ENCODE measurements around the gene YTHDC1.

Gene YTHDC1

DNA sequence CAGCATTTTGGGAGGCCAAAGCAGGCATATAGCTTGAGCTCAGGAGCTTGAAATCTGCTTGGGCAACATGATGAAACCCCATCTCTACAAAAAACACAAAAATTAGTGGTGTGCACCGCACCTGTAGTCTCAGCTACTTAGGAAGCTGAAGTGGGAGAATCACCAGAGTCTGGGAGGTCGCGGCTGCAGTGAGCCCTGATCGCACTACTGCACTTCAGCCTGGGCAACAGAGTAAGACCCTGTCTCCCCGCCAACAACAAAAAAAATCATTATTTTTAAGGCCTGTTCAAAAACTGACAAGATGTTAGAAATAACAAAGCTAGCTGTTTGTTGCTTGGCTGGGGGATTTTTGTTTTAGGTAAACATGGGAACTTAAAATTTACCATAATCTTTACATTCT lies 5.1 kb downstream of the YTHDC1 start:
- TF ChIP-seq, protein P1, sequence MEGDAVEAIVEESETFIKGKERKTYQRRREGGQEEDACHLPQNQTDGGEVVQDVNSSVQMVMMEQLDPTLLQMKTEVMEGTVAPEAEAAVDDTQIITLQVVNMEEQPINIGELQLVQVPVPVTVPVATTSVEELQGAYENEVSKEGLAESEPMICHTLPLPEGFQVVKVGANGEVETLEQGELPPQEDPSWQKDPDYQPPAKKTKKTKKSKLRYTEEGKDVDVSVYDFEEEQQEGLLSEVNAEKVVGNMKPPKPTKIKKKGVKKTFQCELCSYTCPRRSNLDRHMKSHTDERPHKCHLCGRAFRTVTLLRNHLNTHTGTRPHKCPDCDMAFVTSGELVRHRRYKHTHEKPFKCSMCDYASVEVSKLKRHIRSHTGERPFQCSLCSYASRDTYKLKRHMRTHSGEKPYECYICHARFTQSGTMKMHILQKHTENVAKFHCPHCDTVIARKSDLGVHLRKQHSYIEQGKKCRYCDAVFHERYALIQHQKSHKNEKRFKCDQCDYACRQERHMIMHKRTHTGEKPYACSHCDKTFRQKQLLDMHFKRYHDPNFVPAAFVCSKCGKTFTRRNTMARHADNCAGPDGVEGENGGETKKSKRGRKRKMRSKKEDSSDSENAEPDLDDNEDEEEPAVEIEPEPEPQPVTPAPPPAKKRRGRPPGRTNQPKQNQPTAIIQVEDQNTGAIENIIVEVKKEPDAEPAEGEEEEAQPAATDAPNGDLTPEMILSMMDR (IDR thresholded peaks at IDR 0.05; ENCODE audit: borderline replicate concordance, insufficient read depth, low read depth, low read length): no peak
- no peak overlapping the region for H3K4me3 ChIP-seq (ENCODE audit: low read depth, low read length)

DNA sequence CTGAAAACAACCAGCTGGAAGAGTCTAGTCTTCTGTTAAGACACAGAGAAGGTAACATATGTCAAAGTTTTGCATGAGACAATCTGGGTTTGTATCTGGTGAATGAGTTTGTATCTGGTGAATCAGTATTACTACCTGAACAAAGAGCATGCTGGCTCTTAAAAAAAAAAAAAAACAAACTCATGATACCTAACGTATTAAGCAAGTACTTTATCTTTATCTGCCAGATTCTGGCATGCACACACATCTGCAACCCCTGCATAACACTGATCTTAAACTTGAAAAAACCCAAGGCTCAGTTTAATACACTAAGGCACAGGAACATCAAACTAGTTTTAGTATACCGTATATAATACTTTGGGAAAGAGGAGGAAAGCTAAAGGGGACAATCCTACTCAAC lies 5.8 kb downstream of the YTHDC1 start:
- H3K4me3 ChIP-seq (ENCODE audit: low read depth, low read length): no peak overlapping the region

DNA sequence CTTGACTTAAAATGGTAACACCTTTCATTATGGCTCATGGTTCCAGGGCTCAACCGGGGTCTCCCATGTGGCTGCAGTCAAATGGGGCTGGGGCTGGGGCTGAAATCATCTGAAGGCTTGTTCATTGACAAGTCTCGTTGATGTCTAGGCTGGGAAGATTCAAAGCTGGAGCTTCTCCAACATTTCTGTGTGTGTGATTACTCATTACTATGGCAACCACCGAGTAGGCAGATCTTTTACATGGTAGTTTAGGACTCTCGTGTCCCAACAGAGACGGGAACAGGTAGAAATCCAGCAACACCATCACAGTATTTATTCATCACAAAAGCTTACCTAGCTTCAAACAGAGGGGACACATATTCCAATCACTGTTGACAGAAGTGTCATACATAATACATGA lies 7.8 kb downstream of the YTHDC1 start:
- TF ChIP-seq, protein P1 (IDR thresholded peaks at IDR 0.05; ENCODE audit: borderline replicate concordance, insufficient read depth, low read depth, low read length): no peak
- H3K4me3 ChIP-seq (ENCODE audit: low read depth, low read length): no peak overlapping the region

More for the DNA sequence above, 5.8 kb downstream of the YTHDC1 start:
- TF ChIP-seq, protein P1 (IDR thresholded peaks at IDR 0.05; ENCODE audit: borderline replicate concordance, insufficient read depth, low read depth, low read length): no peak

DNA sequence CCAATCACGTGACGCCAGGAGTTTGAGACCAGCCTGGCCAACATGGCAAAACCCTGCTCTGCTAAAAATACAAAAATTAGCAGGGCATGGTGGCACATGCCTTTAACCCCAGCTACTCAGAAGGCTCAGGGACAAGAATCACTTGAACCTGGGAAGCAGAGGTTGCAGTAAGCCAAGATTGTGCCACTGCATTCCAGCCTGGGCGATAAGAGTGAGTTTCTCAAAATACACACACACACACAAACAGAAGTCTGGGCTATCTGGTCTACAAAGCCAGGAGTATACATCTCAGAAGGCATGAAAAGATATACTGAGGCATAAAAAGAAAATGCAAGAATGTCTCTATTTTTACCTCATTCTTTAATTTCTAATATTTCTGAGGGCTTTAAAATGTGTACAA lies 11.3 kb downstream of the YTHDC1 start:
- TF ChIP-seq, protein P1 (IDR thresholded peaks at IDR 0.05; ENCODE audit: borderline replicate concordance, insufficient read depth, low read depth, low read length): no peak

DNA sequence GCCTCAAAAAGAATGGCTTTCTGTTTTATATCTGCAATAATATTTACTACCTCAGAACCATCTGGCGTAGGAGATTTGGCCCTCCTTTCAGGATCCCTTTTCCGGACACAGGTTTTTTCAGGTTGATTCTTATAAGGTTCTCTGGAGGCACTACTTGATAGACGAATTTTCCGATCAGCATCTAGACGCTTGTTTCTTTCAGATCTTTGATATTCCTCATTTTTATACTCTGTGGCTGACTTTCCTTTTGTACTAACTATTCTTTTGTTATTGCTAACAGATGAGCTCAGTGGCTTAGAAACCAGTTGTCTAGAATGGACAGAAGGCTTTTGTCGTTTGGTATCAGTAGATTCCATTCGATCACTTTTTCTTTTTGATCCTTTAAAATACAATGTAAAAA lies 12.4 kb downstream of the YTHDC1 start:
- no peak overlapping the region for H3K4me3 ChIP-seq (ENCODE audit: low read depth, low read length)
- TF ChIP-seq, protein P1 (IDR thresholded peaks at IDR 0.05; ENCODE audit: borderline replicate concordance, insufficient read depth, low read depth, low read length): no peak

More for the DNA sequence above, 11.3 kb downstream of the YTHDC1 start:
- H3K4me3 ChIP-seq (ENCODE audit: low read depth, low read length): no peak overlapping the region

DNA sequence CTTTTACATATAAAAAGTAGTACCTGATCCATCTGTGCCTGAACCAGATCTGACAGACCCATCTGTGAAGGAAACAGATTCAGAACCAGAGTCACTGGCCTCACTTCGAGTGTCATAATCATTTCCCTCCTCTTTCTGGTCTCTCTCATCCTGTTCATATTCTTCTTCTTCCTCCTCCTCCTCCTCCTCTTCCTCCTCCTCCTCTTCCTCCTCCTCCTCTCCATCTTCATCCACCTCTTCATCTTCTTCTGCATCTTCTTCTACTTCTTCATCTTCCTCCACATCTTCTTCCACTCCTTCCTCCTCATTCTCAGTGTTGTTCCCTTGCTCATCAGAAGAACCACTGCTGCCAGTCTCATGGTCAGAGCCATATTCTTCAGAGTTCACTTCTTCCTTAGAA lies 12.9 kb downstream of the YTHDC1 start:
- H3K4me3 ChIP-seq (ENCODE audit: low read depth, low read length): no peak overlapping the region
- TF ChIP-seq, protein P1 (IDR thresholded peaks at IDR 0.05; ENCODE audit: borderline replicate concordance, insufficient read depth, low read depth, low read length): no peak

DNA sequence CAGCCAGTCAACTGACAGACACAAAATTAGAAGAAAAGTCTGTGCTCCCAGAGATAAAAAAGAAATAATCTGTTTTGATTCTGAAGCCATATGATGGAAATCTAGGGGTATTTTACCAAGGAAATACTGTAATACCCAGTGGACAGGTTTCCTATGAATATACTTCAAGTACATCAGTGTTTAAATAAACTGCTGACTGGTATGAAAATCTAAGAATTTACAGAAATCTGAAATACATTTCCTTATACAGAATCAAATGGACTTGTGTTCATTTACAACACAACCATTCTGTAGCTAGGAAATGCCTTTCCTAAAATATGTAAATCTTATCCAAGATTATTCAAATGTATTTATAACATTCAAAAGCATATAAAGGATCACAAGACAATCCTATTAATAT lies 13.4 kb downstream of the YTHDC1 start:
- no peak overlapping the region for H3K4me3 ChIP-seq (ENCODE audit: low read depth, low read length)
- TF ChIP-seq, protein P1 (IDR thresholded peaks at IDR 0.05; ENCODE audit: borderline replicate concordance, insufficient read depth, low read depth, low read length): no peak

Measured in GM12875 (cell line).